Measurements from ENCODE around the gene ABHD2.

Gene ABHD2

GRCh38 chr15:89091627-89092220, 3.5 kb downstream of the ABHD2 start:
- Histone ChIP-seq H3K4me3 (peak overlapping the region; percentile 98), H3K27ac (peak overlapping the region; percentile 90 to 98)
- TF ChIP-seq, protein P1, sequence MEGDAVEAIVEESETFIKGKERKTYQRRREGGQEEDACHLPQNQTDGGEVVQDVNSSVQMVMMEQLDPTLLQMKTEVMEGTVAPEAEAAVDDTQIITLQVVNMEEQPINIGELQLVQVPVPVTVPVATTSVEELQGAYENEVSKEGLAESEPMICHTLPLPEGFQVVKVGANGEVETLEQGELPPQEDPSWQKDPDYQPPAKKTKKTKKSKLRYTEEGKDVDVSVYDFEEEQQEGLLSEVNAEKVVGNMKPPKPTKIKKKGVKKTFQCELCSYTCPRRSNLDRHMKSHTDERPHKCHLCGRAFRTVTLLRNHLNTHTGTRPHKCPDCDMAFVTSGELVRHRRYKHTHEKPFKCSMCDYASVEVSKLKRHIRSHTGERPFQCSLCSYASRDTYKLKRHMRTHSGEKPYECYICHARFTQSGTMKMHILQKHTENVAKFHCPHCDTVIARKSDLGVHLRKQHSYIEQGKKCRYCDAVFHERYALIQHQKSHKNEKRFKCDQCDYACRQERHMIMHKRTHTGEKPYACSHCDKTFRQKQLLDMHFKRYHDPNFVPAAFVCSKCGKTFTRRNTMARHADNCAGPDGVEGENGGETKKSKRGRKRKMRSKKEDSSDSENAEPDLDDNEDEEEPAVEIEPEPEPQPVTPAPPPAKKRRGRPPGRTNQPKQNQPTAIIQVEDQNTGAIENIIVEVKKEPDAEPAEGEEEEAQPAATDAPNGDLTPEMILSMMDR (IDR thresholded peaks at IDR 0.05) = no peak

DNA sequence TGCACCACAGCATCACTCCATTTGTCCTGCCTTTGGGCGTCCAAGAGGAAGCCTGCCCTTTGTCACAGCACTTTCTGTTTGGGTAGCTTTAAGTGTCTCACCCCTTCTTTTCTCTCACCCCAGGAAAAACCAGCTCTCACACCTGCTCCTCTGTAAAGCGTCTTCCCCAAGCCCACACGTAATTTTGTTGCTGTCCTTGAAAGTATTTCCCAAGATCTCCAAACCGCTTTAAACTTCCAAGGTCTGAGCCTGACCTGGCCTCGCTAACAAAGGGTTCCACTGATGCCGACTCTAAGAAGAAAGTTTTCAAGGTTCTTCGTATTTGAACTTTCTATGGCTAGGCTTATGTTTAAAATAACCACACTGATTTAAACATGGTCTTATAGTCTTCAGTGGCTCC, 5.3 kb downstream of the ABHD2 start:
- TF ChIP-seq, protein P1 (IDR thresholded peaks at IDR 0.05) = no peak
- no peak for DNase-seq (ENCODE audit: low spot score)
- Histone ChIP-seq H3K4me3 (peak overlapping the region; percentile 10), H3K27ac (peak overlapping the region; percentile 90 to 93)

More at GRCh38 chr15:89091627-89092220, 3.5 kb downstream of the ABHD2 start:
- DNase-seq (ENCODE audit: low spot score) = no peak

DNA sequence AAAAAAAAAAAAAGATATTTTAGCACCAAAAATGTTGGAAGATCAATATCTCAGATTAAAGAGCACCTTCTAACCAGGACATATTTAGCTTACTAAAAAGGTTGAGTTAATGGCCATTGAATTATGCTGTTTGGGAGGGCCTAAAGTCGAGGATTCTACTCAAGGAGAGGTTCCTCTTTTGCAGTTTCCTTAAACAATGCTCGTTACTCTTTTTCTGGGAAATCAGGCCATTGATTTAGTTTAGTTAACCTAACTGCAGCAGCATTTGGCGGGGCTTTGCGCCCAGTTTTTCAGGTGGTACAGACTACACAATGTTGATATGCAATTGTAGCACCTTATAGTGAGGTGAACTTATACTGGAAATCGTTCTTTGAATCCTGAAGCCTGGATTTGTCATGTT, 6.8 kb downstream of the ABHD2 start:
- DNase-seq (ENCODE audit: low spot score) = no peak
- Histone ChIP-seq H3K4me3 (no peak overlapping the region), H3K27ac (peak overlapping the region; percentile 65 to 68)
- TF ChIP-seq, protein P1 (IDR thresholded peaks at IDR 0.05) = no peak

DNA sequence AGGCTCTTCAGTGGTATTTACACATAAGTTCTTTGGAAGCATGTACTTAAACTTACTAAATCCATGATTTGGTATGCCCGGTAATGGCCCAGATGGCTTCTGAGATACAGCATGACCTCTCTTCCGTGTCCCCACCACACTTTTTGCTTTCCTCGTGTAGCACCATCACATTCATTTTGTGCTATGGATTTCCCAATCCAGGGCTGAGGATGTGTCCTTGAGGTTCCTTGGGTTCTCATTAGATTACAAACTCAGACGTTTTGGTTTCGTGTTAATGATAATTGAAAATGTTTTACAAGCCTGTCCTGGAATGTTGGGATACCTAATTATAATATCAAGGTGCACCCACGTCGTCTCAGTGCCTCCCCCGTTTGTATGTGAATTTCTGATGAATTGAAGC, 7.3 kb downstream of the ABHD2 start:
- peak overlapping the region; percentile 65 to 68 for H3K27ac ChIP-seq
- no peak overlapping the region for H3K4me3 ChIP-seq
- no peak for DNase-seq (ENCODE audit: low spot score)
- TF ChIP-seq, protein P1 (IDR thresholded peaks at IDR 0.05) = no peak

DNA sequence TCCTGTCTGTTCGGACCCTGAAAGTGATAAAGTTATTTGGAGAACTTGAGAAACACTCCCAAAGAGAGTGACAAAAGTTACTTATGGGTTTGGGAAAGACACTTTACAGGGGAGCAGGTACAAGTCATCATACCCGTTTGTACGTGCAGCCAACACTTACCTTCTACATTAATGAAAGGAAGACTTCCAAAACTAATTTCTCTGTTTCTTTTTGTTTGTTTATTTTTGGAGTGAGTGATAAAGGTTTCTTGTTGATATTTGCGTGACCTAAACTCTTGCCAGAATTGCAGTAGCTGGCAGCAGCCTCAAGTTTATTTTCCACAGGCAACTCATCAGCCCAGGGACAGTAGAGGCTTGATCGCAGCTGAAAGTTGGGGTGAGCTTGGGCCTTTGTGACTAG, 8.4 kb downstream of the ABHD2 start:
- DNase-seq (ENCODE audit: low spot score) = no peak

DNA sequence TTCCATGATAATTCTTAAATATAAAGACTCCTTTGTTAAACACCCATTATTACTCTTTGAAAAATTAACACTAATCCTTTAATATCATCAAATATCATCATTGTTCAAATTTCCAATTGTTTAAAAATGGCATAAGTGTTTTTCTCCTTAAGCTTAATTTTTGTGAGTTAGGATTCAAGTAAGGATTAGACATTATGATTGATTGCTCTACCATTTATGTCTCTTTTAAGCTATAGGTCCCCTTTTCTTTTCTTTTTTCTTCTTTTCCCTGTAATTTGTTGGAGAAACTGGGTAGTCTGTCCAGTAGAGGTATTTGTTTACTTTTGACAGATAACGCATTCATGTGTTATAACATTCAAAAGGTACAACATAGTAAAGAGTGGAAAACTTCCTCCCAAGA, 9.1 kb downstream of the ABHD2 start:
- Histone ChIP-seq H3K27ac (peak overlapping the region; percentile 68 to 73), H3K4me3 (no peak overlapping the region)
- TF ChIP-seq, protein P1 (IDR thresholded peaks at IDR 0.05) = no peak
- DNase-seq (ENCODE audit: low spot score) = no peak

More for the DNA sequence above, 8.4 kb downstream of the ABHD2 start:
- TF ChIP-seq, protein P1 (IDR thresholded peaks at IDR 0.05) = no peak
- Histone ChIP-seq H3K27ac (peak overlapping the region; percentile 68 to 73), H3K4me3 (no peak overlapping the region)

GRCh38 chr15:89098281-89098680, 10.0 kb downstream of the ABHD2 start:
- H3K27ac ChIP-seq = peak overlapping the region; percentile 65 to 68
- no peak overlapping the region for H3K4me3 ChIP-seq
- TF ChIP-seq, protein P1 (IDR thresholded peaks at IDR 0.05) = no peak
- no peak for DNase-seq (ENCODE audit: low spot score)

Data from coronary artery (tissue), 2 donors.